ENCODE data around the gene GPR21.

Gene GPR21

GRCh38 chr9:123067136-123067535 is 33.7 kb downstream of the GPR21 start:
- no peak for DNase-seq

- no peak for DNase-seq
These were observed 35.6 kb downstream of the GPR21 start for GRCh38 chr9:123069010-123069481.

GRCh38 chr9:123070198-123070597 is 36.7 kb downstream of the GPR21 start:
- no peak for DNase-seq

- no peak for DNase-seq
These were observed 39.0 kb downstream of the GPR21 start for GRCh38 chr9:123072407-123072995.

GRCh38 chr9:123073441-123073840 is 40.0 kb downstream of the GPR21 start:
- DNase-seq: no peak

GRCh38 chr9:123073991-123074422 is 40.5 kb downstream of the GPR21 start:
- no peak for DNase-seq

GRCh38 chr9:123074628-123075027 is 41.2 kb downstream of the GPR21 start:
- DNase-seq: no peak

GRCh38 chr9:123080444-123080843 is 47.0 kb downstream of the GPR21 start:
- DNase-seq: no peak

- peak in 1 of 2 donors; percentile 27 for DNase-seq
These were observed 48.4 kb downstream of the GPR21 start for GRCh38 chr9:123081824-123082223.

GRCh38 chr9:123083680-123084079 is 50.2 kb downstream of the GPR21 start:
- no peak for DNase-seq

GRCh38 chr9:123084256-123084655 is 50.8 kb downstream of the GPR21 start:
- DNase-seq: no peak

Data from inflammatory macrophage treated with lipopolysaccharide for 1 hour (primary cell).